Lung (tissue), 12 donors: ENCODE results near the gene MSRB1. TPM values are rescaled to one million over a fixed set of nuclear protein-coding genes. Genes with fewer than 3 reads are reported as not detected.

ENCODE experiments used
- ATAC-seq: fragments of 200-7000 bp; cut with Tn5 transposase; one replicate; pipeline ENCODE4 v1.9.1; 2020; ENCODE audit warnings: moderate number of reproducible peaks; ENCODE audit not compliant: insufficient read depth, low FRiP score
- DNase-seq, 3 donors: peaks; one replicate each; pipeline ENCODE4 v3.0.0-alpha.2; 2013 to 2017
- H3K27ac ChIP-seq, 2 donors: one replicate each; pipeline ENCODE4 v1.5.1; 2013; ENCODE audit warnings: mild to moderate bottlenecking in 2 of 2, moderate library complexity in 2 of 2, control low read depth in 1 of 2, inconsistent platforms in 1 of 2, low read depth in 1 of 2, low read length in 1 of 2
- H3K27me3 ChIP-seq, 3 donors: one replicate each; pipeline ENCODE4 v1.5.1; 2013; ENCODE audit warnings: low read length in 2 of 3; ENCODE audit not compliant: control insufficient read depth in 3 of 3, insufficient read depth in 3 of 3
- H3K36me3 ChIP-seq, 4 donors: one replicate each; pipeline ENCODE4 v1.5.1; 2013; ENCODE audit warnings: low read length in 4 of 4, mild to moderate bottlenecking in 1 of 4, moderate library complexity in 1 of 4; ENCODE audit not compliant: control insufficient read depth in 4 of 4, insufficient read depth in 4 of 4
- H3K4me1 ChIP-seq, 5 donors: one replicate each; pipeline ENCODE4 v1.5.1; 2013; ENCODE audit warnings: low read length in 5 of 5, mild to moderate bottlenecking in 2 of 5, moderate library complexity in 1 of 5; ENCODE audit not compliant: control insufficient read depth in 5 of 5, insufficient read depth in 5 of 5
- H3K4me3 ChIP-seq: one replicate; pipeline ENCODE4 v1.5.1; 2013; ENCODE audit warnings: mild to moderate bottlenecking, control low read depth, moderate library complexity
- H3K9ac ChIP-seq, 2 donors: one replicate each; pipeline ENCODE4 v1.5.1; 2013; ENCODE audit warnings: low read length in 2 of 2, control low read depth in 1 of 2; ENCODE audit not compliant: insufficient read depth in 1 of 2
- H3K9me3 ChIP-seq, 4 donors: one replicate each; pipeline ENCODE4 v1.5.1; 2013; ENCODE audit warnings: low read length in 3 of 4, mild to moderate bottlenecking in 1 of 4, moderate library complexity in 1 of 4; ENCODE audit not compliant: control insufficient read depth in 4 of 4, insufficient read depth in 3 of 4
- CTCF ChIP-seq: IDR thresholded peaks from 2 replicates; pipeline ENCODE4 v1.5.1; 2012; ENCODE audit warnings: mild to moderate bottlenecking; ENCODE audit errors: control extremely low read depth, extremely low read depth
- WGBS, 2 donors: extraction: QIAGEN DNeasy Blood & Tissue Kit; methylation state at CpG; one replicate each; pipeline ENCODE4 v1.1.7; 2013; 5-methylcytosine and 5-hydroxymethylcytosine counted together
- polyA plus RNA-seq, 2 donors: library from polyadenylated mRNA; stranded (reverse); fragments of 200-250 nt; gene quantifications; one replicate each; pipeline ENCODE4 v1.2.1, GENCODE V29; 2013
- total RNA-seq, 2 donors: library from RNA; depleted of rRNA in 1 of 2; stranded (reverse); fragments of >200 nt in 1 of 2; gene quantifications; one replicate each; pipeline ENCODE4 v1.2.1, GENCODE V29; 2014 to 2021
- donor health status: control.
- donor health status: control.
- donor health status: Bipolar disorder and iron deficiency.
- donor health status: healthy.
- donor health status: DM: yes; HTN: yes; CAD: no.

The MSRB1 gene
- total and polyA plus RNA-seq, 4 donors, result 11.1 to 164 (median 51.2) TPM

- TF ChIP-seq CTCF, result no peak
- 75 to 83% methylated on average over 27 of the region's 27 CpGs for WGBS, 2 donors
- Histone ChIP-seq H3K36me3 (no peaks in the 10 kb centered on the region), H3K4me1 (peaks cover 0 to 2% (median 0%) of the 10 kb centered on the region in 5 donors), H3K27ac (no peak overlapping the region), H3K27me3 (peaks cover 0 to 4% (median 0%) of the 10 kb centered on the region in 3 donors), H3K4me3 (no peak overlapping the region), H3K9ac (no peak overlapping the region), H3K9me3 (no peaks in the 10 kb centered on the region)
- no peak for ATAC-seq
- DNase-seq, result no peak
These were observed 46.9 kb downstream of the MSRB1 start for GRCh38 chr16:1895949-1896675.

GRCh38 chr16:1895068-1895467 is 47.9 kb downstream of the MSRB1 start:
- no peak for ATAC-seq
- 86 to 95% methylated on average over 5 of the region's 5 CpGs for WGBS, 2 donors
- peaks cover 0 to 10% (median 7%) of the 10 kb centered on the region in 3 donors for H3K27me3 ChIP-seq

DNA sequence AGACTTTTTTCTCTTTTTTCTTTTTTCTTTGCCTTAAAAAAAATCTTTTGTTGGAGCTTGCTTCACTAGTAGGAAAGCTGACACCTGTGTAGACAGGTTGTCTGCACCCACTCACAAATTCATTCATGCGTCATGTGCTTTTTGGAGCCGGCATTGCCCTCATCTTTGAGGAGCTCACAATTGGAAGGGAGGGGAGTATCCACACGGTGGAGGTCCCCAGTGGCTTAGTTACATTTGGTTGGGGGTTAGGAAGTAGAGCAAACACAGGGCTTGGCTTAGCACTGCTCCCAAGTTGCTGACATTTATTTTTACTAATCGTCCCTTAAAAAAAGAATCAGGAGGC is 52.3 kb downstream of the MSRB1 start:
- TF ChIP-seq CTCF, result no peak
- no peaks in the 10 kb centered on the region for H3K4me1 ChIP-seq
- H3K36me3 ChIP-seq, result no peaks in the 10 kb centered on the region
- no peak overlapping the region for H3K4me3 ChIP-seq
- no peaks in the 10 kb centered on the region for H3K9me3 ChIP-seq
- DNase-seq (no peak), ATAC-seq (no peak)
- H3K27me3 ChIP-seq, result peaks cover 0 to 8% (median 6%) of the 10 kb centered on the region in 3 donors
- H3K27ac ChIP-seq, result no peak overlapping the region
- WGBS, 2 donors, result 44 to 47% methylated on average over 4 of the region's 4 CpGs
- H3K9ac ChIP-seq, result no peak overlapping the region

More at GRCh38 chr16:1895068-1895467, 47.9 kb downstream of the MSRB1 start:
- no peak for TF ChIP-seq CTCF
- Histone ChIP-seq H3K4me3 (no peak overlapping the region), H3K9ac (no peak overlapping the region), H3K36me3 (no peaks in the 10 kb centered on the region), H3K27ac (no peak overlapping the region), H3K9me3 (no peaks in the 10 kb centered on the region), H3K4me1 (no peaks in the 10 kb centered on the region)
- DNase-seq, result no peak
